Mammary epithelial cell (primary cell): Measurements from ENCODE around the gene MAZ.

Source experiments
- CTCF ChIP-seq, 2 donors: IDR thresholded peaks in 1 of 2; conservative IDR thresholded peaks in 1 of 2; 2 replicates each; pipeline ENCODE4 v1.5.1; 2011 to 2012; ENCODE audit warnings: inconsistent platforms in 2 of 2, low read length in 2 of 2, mild to moderate bottlenecking in 2 of 2, control low read depth in 1 of 2, low read depth in 1 of 2; ENCODE audit not compliant: insufficient read depth in 1 of 2; ENCODE audit errors: extremely low read depth in 1 of 2
- EZH2 ChIP-seq: IDR thresholded peaks from 2 replicates; pipeline ENCODE4 v1.6.1; 2012; ENCODE audit warnings: low read length, inconsistent platforms, borderline replicate concordance

GRCh38 chr16:29852654-29853053 is 46.3 kb downstream of the MAZ start:
- TF ChIP-seq CTCF (conservative IDR thresholded peaks at IDR 0.05 in 1 of 2, IDR thresholded peaks at IDR 0.05 in 1 of 2; ENCODE audit: extremely low read depth in 1 of 2, insufficient read depth in 1 of 2, low read depth in 1 of 2, low read length in 2 of 2): no peak
- TF ChIP-seq EZH2: no peak
